Measurements from ENCODE around the gene BDH1.

Gene BDH1

DNA sequence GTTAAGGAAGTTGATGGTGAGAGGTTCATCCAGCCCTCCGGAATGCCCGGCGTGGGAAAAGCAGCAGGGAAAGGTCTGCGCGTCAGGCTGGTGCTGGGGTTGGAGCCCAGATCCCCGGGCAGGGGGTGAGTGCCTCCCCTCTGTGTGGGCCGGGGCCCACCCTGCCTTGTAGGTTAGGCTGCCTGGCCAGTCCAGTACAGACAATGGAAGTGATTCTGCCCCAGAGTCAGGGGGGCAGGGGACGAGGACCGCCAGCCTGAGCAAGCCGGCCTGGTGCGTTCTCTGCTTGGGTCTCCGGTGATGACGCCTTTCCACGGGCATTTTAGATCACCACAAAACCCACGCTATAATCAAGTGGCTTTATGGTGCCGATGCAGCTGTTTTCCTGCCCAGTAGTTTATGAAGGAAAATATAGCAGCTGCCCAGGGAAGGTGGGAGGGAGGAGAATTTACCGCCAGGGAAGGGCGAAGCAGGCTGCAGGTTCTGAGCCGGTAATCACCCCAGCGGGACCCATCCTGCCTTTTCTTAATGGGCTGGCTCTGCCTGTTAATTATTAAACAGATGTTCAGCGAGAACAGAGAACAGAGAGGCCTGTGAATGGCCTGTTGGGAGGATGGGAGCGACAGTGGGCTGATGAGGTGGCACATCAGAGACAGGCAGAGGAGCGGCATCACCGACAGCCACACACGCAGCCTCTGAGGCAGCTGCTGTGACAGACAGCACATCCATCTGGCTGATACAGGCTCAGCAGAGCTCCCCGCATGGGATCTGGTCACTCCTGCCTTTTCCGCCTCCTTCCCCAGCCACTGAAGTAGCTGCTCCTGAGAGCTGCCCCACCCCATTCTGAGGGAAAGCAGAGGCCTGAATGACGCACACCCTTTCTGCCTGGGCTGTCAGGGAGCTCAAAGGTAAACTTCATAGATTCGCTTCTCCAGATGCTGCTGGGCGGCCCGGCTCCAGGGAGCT lies 35.2 kb downstream of the BDH1 start:
- DNase-seq = no peak

- no peak for DNase-seq
Measured at GRCh38 chr3:197519801-197520211, 36.0 kb downstream of the BDH1 start.

- DNase-seq = peak; percentile 27
Measured at GRCh38 chr3:197518881-197519421, 36.8 kb downstream of the BDH1 start.

DNA sequence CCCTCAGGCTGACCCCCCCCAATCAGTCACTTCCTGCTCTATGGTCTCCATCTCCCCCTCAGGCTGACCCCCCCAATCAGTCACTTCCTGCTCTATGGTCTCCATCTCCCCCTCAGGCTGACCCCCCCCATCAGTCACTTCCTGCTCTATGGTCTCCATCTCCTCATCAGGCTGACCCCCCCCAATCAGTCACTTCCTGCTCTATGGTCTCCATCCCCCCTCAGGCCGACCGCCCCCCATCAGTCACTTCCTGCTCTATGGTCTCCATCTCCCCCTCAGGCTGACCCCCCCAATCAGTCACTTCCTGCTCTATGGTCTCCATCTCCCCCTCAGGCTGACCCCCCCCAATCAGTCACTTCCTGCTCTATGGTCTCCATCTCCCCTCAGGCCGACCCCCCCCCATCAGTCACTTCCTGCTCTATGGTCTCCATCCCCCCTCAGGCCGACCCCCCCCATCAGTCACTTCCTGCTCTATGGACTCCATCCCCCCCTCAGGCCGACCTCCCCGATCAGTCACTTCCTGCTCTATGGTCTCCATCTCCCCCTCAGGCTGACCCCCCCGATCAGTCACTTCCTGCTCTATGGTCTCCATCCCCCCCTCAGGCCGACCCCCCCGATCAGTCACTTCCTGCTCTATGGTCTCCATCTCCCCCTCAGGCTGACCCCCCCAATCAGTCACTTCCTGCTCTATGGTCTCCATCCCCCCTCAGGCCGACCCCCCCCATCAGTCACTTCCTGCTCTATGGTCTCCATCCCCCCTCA lies 37.7 kb downstream of the BDH1 start:
- DNase-seq = peak; percentile 32

- peak; percentile 35 for DNase-seq
Measured at GRCh38 chr3:197516890-197517606, 38.7 kb downstream of the BDH1 start.

DNA sequence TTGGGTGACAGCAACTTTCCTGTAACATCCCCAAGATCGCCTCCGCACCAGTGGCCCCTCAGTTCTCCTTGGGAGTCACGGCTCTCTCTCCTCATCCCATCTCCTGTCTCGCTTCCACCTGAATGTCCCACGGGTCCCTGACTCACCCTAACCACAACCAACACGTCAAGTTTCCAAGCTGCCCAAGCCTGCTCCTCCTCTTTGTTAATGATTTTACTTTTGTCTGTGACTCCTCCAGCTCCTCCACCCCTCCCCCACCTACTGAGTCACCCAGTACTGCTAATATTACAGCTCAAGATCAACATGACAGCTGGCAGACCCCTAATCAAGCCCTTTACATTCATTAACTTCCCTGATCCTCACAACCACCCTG lies 39.3 kb downstream of the BDH1 start:
- no peak for DNase-seq

GRCh38 chr3:197514786-197515355 lies 40.9 kb downstream of the BDH1 start:
- DNase-seq = no peak

DNA sequence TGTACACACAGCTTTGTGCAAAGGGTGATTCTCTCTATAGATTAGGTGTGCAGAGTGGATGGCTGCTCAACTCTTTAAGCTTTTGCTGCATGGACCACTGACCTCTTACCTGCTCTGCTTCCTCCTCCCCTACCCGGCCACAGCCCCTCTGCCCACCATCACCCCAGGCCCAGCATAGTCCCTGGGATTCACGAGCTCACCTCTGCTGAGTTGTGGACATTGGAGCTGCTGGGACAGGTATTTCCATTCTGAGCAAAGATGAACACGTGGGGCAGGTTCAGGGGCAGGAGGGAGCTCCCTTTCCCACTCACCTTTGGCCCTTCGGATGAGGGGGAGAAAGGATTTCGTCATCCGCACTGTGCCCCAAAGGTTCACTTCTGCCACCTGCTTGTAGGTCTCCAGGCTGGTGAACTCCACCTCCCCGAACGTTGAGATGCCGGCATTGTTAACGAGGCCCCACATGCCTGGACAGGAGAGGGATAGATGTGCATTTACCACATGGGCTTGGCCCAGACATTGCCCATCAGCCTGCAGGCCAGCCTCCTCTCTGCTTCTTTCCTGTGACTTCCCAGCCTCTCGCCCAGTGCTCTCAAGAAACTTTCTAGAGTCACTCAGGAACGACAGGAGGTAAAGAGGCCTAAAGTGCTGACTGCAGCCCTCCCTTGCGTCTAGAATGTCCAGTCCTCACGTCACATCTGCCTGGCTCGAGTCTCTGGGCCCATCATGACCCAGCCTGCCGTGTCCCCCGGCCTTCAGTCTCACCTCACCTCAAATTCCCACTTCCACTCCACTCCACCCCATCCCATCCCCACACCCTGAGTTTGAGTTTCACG lies 41.6 kb downstream of the BDH1 start:
- DNase-seq = no peak

DNA sequence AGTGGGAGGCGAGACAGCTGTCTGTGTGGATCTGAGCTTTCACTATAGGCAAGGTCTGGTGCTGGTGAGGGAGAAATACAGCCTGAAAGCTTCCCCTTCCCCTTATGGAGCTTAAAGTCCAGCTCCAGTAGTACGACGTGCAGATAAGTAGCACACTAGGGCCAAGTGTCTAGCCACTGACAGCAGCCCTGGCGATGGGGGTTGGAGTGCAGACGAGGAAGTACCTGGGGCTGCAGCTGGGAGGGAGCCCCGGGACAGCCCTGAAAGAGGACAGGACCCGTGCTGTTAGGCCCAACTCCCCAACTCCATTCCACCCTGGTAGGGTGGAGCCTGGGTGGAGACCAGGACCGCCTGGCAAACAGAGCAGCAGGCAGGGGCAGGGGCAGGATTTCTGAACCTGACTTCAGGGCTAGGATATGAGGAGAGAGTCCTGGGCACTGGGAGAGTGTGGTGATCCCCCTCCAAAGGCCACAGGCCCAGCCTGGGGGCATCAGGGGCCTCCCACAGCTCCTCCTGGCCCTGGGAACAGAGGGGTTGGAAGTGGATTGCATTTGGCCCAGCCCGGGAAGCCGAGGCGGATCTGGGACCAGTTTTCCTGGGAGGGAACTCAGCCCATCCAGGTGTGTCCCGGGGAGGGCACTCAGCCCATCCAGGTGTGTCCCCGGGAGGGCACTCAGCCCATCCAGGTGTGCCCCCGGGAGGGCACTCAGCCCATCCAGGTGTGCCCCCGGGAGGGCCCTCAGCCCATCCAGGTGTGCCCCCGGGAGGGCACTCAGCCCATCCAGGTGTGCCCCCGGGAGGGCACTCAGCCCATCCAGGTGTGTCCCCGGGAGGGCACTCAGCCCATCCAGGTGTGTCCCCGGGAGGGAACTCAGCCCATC lies 42.8 kb downstream of the BDH1 start:
- DNase-seq = no peak

- no peak for DNase-seq
Measured at GRCh38 chr3:197511853-197512635, 43.7 kb downstream of the BDH1 start.

DNA sequence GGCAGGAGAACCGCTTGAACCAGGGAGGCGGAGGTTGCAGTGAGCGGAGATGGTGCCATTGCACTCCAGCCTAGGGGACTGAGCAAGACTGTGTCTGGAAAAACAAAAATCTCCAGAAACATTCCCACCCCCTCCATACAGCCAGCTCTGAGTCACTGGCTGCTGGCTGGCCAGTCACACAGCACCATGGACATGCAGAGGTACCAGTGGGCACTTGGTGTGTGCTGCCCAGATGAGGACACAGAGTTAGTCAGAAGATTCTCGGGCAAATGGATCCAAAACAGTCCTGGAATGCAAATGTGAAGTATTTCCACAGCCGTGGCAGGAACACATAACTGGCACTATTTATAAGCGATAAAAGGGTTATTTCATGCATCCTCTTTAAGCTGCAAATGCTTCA lies 44.6 kb downstream of the BDH1 start:
- DNase-seq = no peak

GRCh38 chr3:197510642-197511018 lies 45.1 kb downstream of the BDH1 start:
- no peak for DNase-seq

GRCh38 chr3:197508924-197509775 lies 46.6 kb downstream of the BDH1 start:
- DNase-seq = no peak

GRCh38 chr3:197508461-197508860 lies 47.3 kb downstream of the BDH1 start:
- DNase-seq = no peak

DNA sequence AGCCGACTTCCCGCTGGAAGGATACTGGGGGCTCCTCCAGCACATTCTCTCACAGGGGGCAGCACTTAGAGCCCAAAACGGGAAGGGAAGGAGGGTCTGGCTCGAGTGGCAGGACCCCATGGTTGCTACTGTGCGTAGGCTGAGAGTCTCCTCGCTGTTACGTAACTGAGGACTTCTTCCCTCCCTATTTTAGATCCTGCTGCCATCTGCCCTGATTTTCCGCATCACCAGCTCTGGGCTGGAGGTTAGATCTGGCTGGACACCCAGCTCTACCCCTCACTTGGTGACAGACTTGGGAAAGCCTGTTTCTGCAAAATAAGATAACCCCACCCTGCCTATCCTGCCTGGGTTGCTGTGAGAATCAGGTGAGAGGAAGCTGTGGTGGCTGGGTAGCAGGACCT lies 47.7 kb downstream of the BDH1 start:
- DNase-seq = no peak

DNA sequence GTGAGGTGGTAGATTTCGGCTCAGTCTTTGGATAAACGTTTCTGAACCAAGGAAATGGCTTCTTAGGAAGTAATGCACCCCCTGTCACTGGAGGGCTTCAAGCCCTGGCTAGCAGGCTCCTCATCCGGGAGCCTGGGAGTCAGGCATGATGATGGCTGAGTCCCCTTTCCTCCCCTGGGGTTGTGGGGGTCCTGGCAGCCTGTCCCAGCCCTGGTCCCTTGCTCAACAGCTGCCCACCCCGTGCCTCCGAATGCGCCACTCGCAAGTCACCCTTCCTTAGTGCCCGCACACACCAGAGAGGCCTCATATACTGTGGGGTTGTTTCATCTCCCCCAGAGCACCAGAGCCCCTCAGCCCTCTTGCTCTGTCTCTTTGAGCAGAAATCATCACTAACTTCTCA lies 48.2 kb downstream of the BDH1 start:
- no peak for DNase-seq

DNA sequence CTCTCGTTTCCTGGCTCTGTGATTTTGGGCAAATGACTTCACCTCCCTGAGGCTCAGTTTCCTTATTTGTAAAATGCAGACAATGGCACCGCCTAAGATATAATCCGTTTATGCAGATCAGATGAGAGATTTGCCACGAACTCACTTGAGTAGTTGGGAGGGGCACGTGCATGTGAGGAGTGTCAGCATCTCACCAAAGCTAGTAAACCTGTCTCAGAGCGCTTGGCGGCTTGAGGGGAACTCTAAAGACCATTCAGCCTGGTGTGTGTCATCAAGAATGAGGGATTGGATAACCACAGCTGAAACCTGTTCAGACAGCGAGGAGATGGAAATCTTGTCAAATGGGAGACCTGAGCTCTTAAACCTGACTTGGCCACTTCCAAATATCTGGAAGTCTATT lies 48.7 kb downstream of the BDH1 start:
- DNase-seq = no peak

DNA sequence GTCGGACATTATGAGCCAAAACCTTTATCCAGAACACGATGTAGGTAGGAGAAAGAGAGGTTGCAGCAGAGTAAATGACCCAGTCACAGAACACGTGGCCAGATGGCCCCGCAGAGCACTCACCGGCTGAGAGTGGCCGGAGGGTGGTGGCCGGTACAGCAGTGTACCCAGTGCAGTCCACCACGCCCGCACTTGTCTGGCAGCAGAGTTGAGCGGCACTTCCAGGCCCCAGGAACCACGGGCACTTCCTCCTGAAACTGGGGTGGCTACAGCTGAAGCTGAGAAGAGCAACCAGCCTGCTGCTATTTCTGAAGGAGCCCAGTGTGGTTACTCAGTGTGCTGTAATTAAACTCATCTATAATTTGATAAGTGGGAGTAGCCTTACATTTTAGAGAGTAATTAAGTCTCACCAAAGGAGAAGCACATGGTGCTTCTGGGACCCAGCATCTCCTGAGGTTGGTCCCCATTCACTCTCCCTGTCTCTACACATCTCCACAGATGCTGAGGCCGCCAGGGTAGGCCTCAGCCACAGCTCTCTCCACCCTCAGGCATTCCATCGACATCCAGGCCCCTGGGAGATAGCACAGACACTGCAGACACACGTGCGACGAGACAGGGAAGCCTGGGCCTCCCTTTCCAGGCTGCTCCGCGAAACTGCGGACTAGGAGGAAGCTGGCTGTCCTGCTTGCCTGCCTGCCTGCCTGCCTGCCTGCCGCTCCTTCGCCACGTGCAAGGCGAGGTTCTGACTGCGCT lies 49.8 kb downstream of the BDH1 start:
- DNase-seq = no peak
